ENCODE results near the gene NXPH3. TPM values are rescaled to one million over a fixed set of nuclear protein-coding genes. Genes with fewer than 3 reads are reported as not detected.
A peak's percentile ranks its signal among the peaks of the same experiment; 100 is the strongest.

Gene NXPH3
- total RNA-seq, 1 experiment from 2014 or later = not detected

GRCh38 chr17:49574323-49574781, 1.3 kb upstream of the NXPH3 start:
- H3K4me2 ChIP-seq = no peak overlapping the region
- no peaks in the 10 kb centered on the region for H3K9me3 ChIP-seq (ENCODE audit: insufficient read depth, low read depth)
- no peaks in the 10 kb centered on the region for H3K79me2 ChIP-seq (ENCODE audit: low read depth)
- H3K9me2 ChIP-seq (ENCODE audit: insufficient read depth) = no peaks in the 10 kb centered on the region
- intact Hi-C loops (cut with micrococcal nuclease; ENCODE audit: unreplicated experiment) = loop anchor here (10.0 kb wide), 2 partner anchors 210 to 510 kb away; partner anchors contain the start of gene KAT7
- BruUV-seq (replicated peaks) = no TSS peak
- no peak for DNase-seq
- H3K4me3 ChIP-seq = no peak overlapping the region
- no peak overlapping the region for H3K27ac ChIP-seq
- H3K4me1 ChIP-seq (replicated peaks; ENCODE audit: insufficient read depth) = no peaks in the 10 kb centered on the region
- ChIA-PET CTCF (interaction anchor here (0.6 kb wide), 1 partner anchor 558 kb away, joined by 4 read pairs; no protein-coding TSS in a partner anchor), POLR2A (ENCODE audit: unreplicated experiment) (no interaction called here)
- H3K36me3 ChIP-seq (ENCODE audit: low read depth) = no peaks in the 10 kb centered on the region
- H3K27me3 ChIP-seq (ENCODE audit: insufficient read depth, low read depth) = peaks cover 86% of the 10 kb centered on the region
- TF ChIP-seq EZH2 (IDR thresholded peaks at IDR 0.05; ENCODE audit: low read depth) = no peak
- TF ChIP-seq CTCF (conservative IDR thresholded peaks at IDR 0.05) = no peak
- peaks cover 31% of the 10 kb centered on the region; the same call in 1 of the 2 replicates for H3F3A ChIP-seq (ENCODE audit: insufficient read depth, low read depth)
- no peaks in the 10 kb centered on the region for H4K20me1 ChIP-seq (ENCODE audit: insufficient read depth)
- no peak overlapping the region for H2AFZ ChIP-seq

GRCh38 chr17:49574945-49575678, 559 bp upstream of the NXPH3 start:
- Histone ChIP-seq H3K27me3 (ENCODE audit: insufficient read depth, low read depth) (peaks cover 86% of the 10 kb centered on the region), H3K4me2 (peak overlapping the region; percentile 75), H3K4me1 (replicated peaks; ENCODE audit: insufficient read depth) (peaks cover 2% of the 10 kb centered on the region; the same call in 1 of the 2 replicates), H4K20me1 (ENCODE audit: insufficient read depth) (no peaks in the 10 kb centered on the region), H2AFZ (no peak overlapping the region), H3K36me3 (ENCODE audit: low read depth) (no peaks in the 10 kb centered on the region), H3K9me2 (ENCODE audit: insufficient read depth) (no peaks in the 10 kb centered on the region), H3K9me3 (ENCODE audit: insufficient read depth, low read depth) (no peaks in the 10 kb centered on the region), H3K79me2 (ENCODE audit: low read depth) (no peaks in the 10 kb centered on the region), H3K4me3 (peak overlapping the region; percentile 51; the same call in 1 of the 2 replicates), H3K27ac (no peak overlapping the region), H3F3A (ENCODE audit: insufficient read depth, low read depth) (peaks cover 25% of the 10 kb centered on the region; the same call in 1 of the 2 replicates)
- ChIA-PET POLR2A (ENCODE audit: unreplicated experiment) (no interaction called here), CTCF (interaction anchor here (0.6 to 1.4 kb wide), 4 partner anchors 9 to 422 kb away, joined by 3 to 8 read pairs (median 5); no protein-coding TSS in a partner anchor)
- TF ChIP-seq CTCF (conservative IDR thresholded peaks at IDR 0.05) (no peak), EZH2 (IDR thresholded peaks at IDR 0.05; ENCODE audit: low read depth) (peak; percentile 82; the same call in 1 of the 2 replicates)
- DNase-seq = no peak
- no TSS peak for BruUV-seq (replicated peaks)
- intact Hi-C loops (cut with micrococcal nuclease; ENCODE audit: unreplicated experiment) = loop anchor here (10.0 kb wide), 2 partner anchors 210 to 510 kb away; partner anchors contain the start of gene KAT7

- Histone ChIP-seq H3K9me2 (ENCODE audit: insufficient read depth) (no peaks in the 10 kb centered on the region), H2AFZ (peak overlapping the region; percentile 52; the same call in 1 of the 2 replicates), H3K4me3 (peak overlapping the region; percentile 51), H3K9me3 (ENCODE audit: insufficient read depth, low read depth) (no peaks in the 10 kb centered on the region), H3K4me2 (peak overlapping the region; percentile 75), H3K79me2 (ENCODE audit: low read depth) (no peaks in the 10 kb centered on the region), H3K36me3 (ENCODE audit: low read depth) (no peaks in the 10 kb centered on the region), H3K27ac (no peak overlapping the region), H4K20me1 (ENCODE audit: insufficient read depth) (no peaks in the 10 kb centered on the region), H3F3A (ENCODE audit: insufficient read depth, low read depth) (peaks cover 19% of the 10 kb centered on the region; the same call in 1 of the 2 replicates), H3K4me1 (replicated peaks; ENCODE audit: insufficient read depth) (peaks cover 7% of the 10 kb centered on the region; the same call in 1 of the 2 replicates), H3K27me3 (ENCODE audit: insufficient read depth, low read depth) (peaks cover 75% of the 10 kb centered on the region)
- CTCF ChIA-PET = interaction anchor here (0.6 to 1.4 kb wide), 5 partner anchors 31 to 450 kb away, joined by 3 to 8 read pairs (median 4); partner anchors contain the start of gene FAM117A
- POLR2A ChIA-PET (ENCODE audit: unreplicated experiment) = no interaction called here
- intact Hi-C loops (cut with micrococcal nuclease; ENCODE audit: unreplicated experiment) = loop anchor here (10.0 kb wide), 2 partner anchors 208 to 508 kb away; partner anchors contain the start of gene KAT7
- TF ChIP-seq CTCF (conservative IDR thresholded peaks at IDR 0.05) (0 out of 2 replicates have a peak, but pooled peaks have one; percentile 18), EZH2 (IDR thresholded peaks at IDR 0.05; ENCODE audit: low read depth) (peak; percentile 94)
- no TSS peak for BruUV-seq (replicated peaks)
- DNase-seq = peak in 1 of 2 experiments; percentile 35
Measured at GRCh38 chr17:49576088-49576916, 631 bp downstream of the NXPH3 start.
